Caco-2 (cell line): ENCODE results near the gene MAP2K4. TPM values are rescaled to one million over a fixed set of nuclear protein-coding genes. Genes with fewer than 3 reads are reported as not detected.

ENCODE experiments used
- BruUV-seq: library from RNA; stranded (reverse); fragments of 400-500 nt; replicated peaks from 2 replicates; lab custom pipeline; 2021; lab: Mats Ljungman, UMichigan
- CTCF ChIA-PET: fragments of 300-600 bp; sonication (Branson Sonifier 250); formaldehyde crosslinking; loops from one replicate; lab custom pipeline; 2022; ENCODE audit warnings: antibody characterized with exemption; lab: Charles Lee
- POLR2A ChIA-PET: fragments of 300-600 bp; sonication (Branson Sonifier 250); formaldehyde crosslinking; loops from one replicate; lab custom pipeline; 2022; ENCODE audit warnings: antibody characterized with exemption; lab: Charles Lee
- DNase-seq, 2 experiments: peaks; one replicate each; pipeline versions ENCODE4 v3.0.0 to v3.0.0-alpha.2; 2020 to 2022
- H3K27me3 ChIP-seq: replicated peaks from 2 replicates; pipeline ENCODE4 v1.6.0; 2011; ENCODE audit warnings: low read length; ENCODE audit not compliant: control insufficient read depth, insufficient read depth
- H3K36me3 ChIP-seq: 2 replicates; pipeline ENCODE4 v1.5.1; 2011; ENCODE audit warnings: low read length; ENCODE audit not compliant: control insufficient read depth, insufficient read depth
- H3K4me1 ChIP-seq: fragments of 250-450 bp; sonication (Bioruptor Pico); 2 replicates; pipeline ENCODE4 v1.5.1; 2020; ENCODE audit warnings: mild to moderate bottlenecking
- H3K4me3 ChIP-seq: 2 replicates; pipeline ENCODE4 v1.5.1; 2011; ENCODE audit warnings: low read depth, mild to moderate bottlenecking, control low read depth, low read length
- H3K9me3 ChIP-seq: fragments of 250-450 bp; sonication (Bioruptor Pico); 2 replicates; pipeline ENCODE4 v1.5.1; 2020; ENCODE audit warnings: mild to moderate bottlenecking, moderate library complexity
- H3K27ac Mint-ChIP-seq: one replicate; pipeline ENCODE4 v1.8.0; 2022; ENCODE audit warnings: mixed read lengths; ENCODE audit not compliant: unreplicated experiment
- H3K27me3 Mint-ChIP-seq: one replicate; pipeline ENCODE4 v1.8.0; 2022; ENCODE audit warnings: mixed read lengths; ENCODE audit not compliant: insufficient read depth, unreplicated experiment
- H3K36me3 Mint-ChIP-seq: one replicate; pipeline ENCODE4 v1.8.0; 2022; ENCODE audit warnings: mild to moderate bottlenecking, mixed read lengths; ENCODE audit not compliant: insufficient read depth, unreplicated experiment
- H3K4me1 Mint-ChIP-seq: one replicate; pipeline ENCODE4 v1.8.0; 2022; ENCODE audit warnings: low read depth, mixed read lengths; ENCODE audit not compliant: unreplicated experiment
- H3K4me3 Mint-ChIP-seq: one replicate; pipeline ENCODE4 v1.8.0; 2022; ENCODE audit warnings: mild to moderate bottlenecking, moderate library complexity, mixed read lengths; ENCODE audit not compliant: unreplicated experiment
- H3K9me3 Mint-ChIP-seq: one replicate; pipeline ENCODE4 v1.8.0; 2022; ENCODE audit warnings: mixed read lengths; ENCODE audit not compliant: unreplicated experiment
- CTCF ChIP-seq, 2 experiments: fragments of 200-600 bp in 1 of 2; IDR thresholded peaks; 1 replicate in 1 of 2; 2 replicates in 1 of 2; pipeline versions ENCODE4 v1.5.1 to v1.8.0; 2011 to 2022; ENCODE audit warnings: antibody characterized with exemption in 1 of 2, control low read depth in 1 of 2, inconsistent platforms in 1 of 2, low read depth in 1 of 2, low read length in 1 of 2, mild to moderate bottlenecking in 1 of 2, moderate library complexity in 1 of 2; ENCODE audit not compliant: insufficient read depth in 1 of 2, severe bottlenecking in 1 of 2, unreplicated experiment in 1 of 2
- intact Hi-C: fragments of 100-400 bp; cut with micrococcal nuclease; formaldehyde crosslinking; loops from one replicate; pipeline ENCODE4 v1.10.0; 2022; ENCODE audit not compliant: unreplicated experiment
- total RNA-seq: library from RNA; stranded (reverse); gene quantifications from 2 replicates; pipeline ENCODE4 v1.2.3, GENCODE V29; 2022

The MAP2K4 gene
- total RNA-seq, 1 experiment from 2014 or later = 20.9 TPM

- intact Hi-C loops = no loop called here
- CTCF ChIA-PET = no interaction called here
- Histone ChIP-seq H3K4me1 (0 out of 2 replicates have a peak, but pooled peaks cover 5% of the 10 kb centered on the region), H3K4me3 (no peak overlapping the region), H3K27me3 (no peaks in the 10 kb centered on the region), H3K36me3 (no peaks in the 10 kb centered on the region), H3K9me3 (no peaks in the 10 kb centered on the region)
- no peaks in the 10 kb centered on the region for H3K27me3 Mint-ChIP-seq
- H3K9me3 Mint-ChIP-seq = no peaks in the 10 kb centered on the region
- H3K36me3 Mint-ChIP-seq = no peaks in the 10 kb centered on the region
- BruUV-seq = no TSS peak
- H3K4me1 Mint-ChIP-seq = no peaks in the 10 kb centered on the region
- TF ChIP-seq CTCF (IDR thresholded peaks at IDR 0.05; ENCODE audit: insufficient read depth in 1 of 2, low read depth in 1 of 2, low read length in 1 of 2, severe bottlenecking in 1 of 2, unreplicated experiment in 1 of 2) = no peak
- POLR2A ChIA-PET = interaction anchor here (0.9 kb wide), 1 partner anchor 25 kb away, joined by 5 read pairs; the partner anchor contains the start of gene ZNF18
- H3K27ac Mint-ChIP-seq = no peak overlapping the region
- H3K4me3 Mint-ChIP-seq = peak overlapping the region; percentile 66
- DNase-seq = no peak
Measured at GRCh38 chr17:12022310-12022709, 1.6 kb downstream of the MAP2K4 start.

- H3K27me3 Mint-ChIP-seq = no peaks in the 10 kb centered on the region
- intact Hi-C loops = no loop called here
Measured at GRCh38 chr17:12024327-12024726, 3.6 kb downstream of the MAP2K4 start.

GRCh38 chr17:12027658-12028057, 7.0 kb downstream of the MAP2K4 start:
- H3K4me1 Mint-ChIP-seq = no peaks in the 10 kb centered on the region

More at GRCh38 chr17:12024327-12024726, 3.6 kb downstream of the MAP2K4 start:
- Mint-ChIP-seq H3K4me3 (no peak overlapping the region), H3K27ac (no peak overlapping the region), H3K36me3 (no peaks in the 10 kb centered on the region), H3K9me3 (no peaks in the 10 kb centered on the region), H3K4me1 (no peaks in the 10 kb centered on the region)
- Histone ChIP-seq H3K9me3 (no peaks in the 10 kb centered on the region), H3K36me3 (no peaks in the 10 kb centered on the region), H3K4me3 (no peak overlapping the region), H3K4me1 (0 out of 2 replicates have a peak, but pooled peaks cover 5% of the 10 kb centered on the region), H3K27me3 (no peaks in the 10 kb centered on the region)
- CTCF ChIA-PET = no interaction called here
- no peak for TF ChIP-seq CTCF (IDR thresholded peaks at IDR 0.05; ENCODE audit: insufficient read depth in 1 of 2, low read depth in 1 of 2, low read length in 1 of 2, severe bottlenecking in 1 of 2, unreplicated experiment in 1 of 2)
- no peak for DNase-seq
- POLR2A ChIA-PET = no interaction called here
- no TSS peak for BruUV-seq

More at GRCh38 chr17:12027658-12028057, 7.0 kb downstream of the MAP2K4 start:
- Mint-ChIP-seq H3K36me3 (no peaks in the 10 kb centered on the region), H3K27ac (no peak overlapping the region), H3K27me3 (no peaks in the 10 kb centered on the region), H3K9me3 (no peaks in the 10 kb centered on the region), H3K4me3 (no peak overlapping the region)
- BruUV-seq = no TSS peak
- ChIA-PET POLR2A (no interaction called here), CTCF (no interaction called here)
- Histone ChIP-seq H3K4me3 (no peak overlapping the region), H3K36me3 (no peaks in the 10 kb centered on the region), H3K4me1 (0 out of 2 replicates have a peak, but pooled peaks cover 5% of the 10 kb centered on the region), H3K9me3 (no peaks in the 10 kb centered on the region), H3K27me3 (no peaks in the 10 kb centered on the region)
- no peak for TF ChIP-seq CTCF (IDR thresholded peaks at IDR 0.05; ENCODE audit: insufficient read depth in 1 of 2, low read depth in 1 of 2, low read length in 1 of 2, severe bottlenecking in 1 of 2, unreplicated experiment in 1 of 2)
- intact Hi-C loops = no loop called here
- no peak for DNase-seq
